HG02852 (cell line): ENCODE measurements around the gene MNX1.

Experiments
- ATAC-seq: cut with Tn5 transposase; IDR thresholded peaks from one replicate; pipeline ENCODE4 v1.9.1; 2021; ENCODE audit warnings: mild to moderate bottlenecking, moderate library complexity; ENCODE audit not compliant: unreplicated experiment

Gene MNX1

DNA sequence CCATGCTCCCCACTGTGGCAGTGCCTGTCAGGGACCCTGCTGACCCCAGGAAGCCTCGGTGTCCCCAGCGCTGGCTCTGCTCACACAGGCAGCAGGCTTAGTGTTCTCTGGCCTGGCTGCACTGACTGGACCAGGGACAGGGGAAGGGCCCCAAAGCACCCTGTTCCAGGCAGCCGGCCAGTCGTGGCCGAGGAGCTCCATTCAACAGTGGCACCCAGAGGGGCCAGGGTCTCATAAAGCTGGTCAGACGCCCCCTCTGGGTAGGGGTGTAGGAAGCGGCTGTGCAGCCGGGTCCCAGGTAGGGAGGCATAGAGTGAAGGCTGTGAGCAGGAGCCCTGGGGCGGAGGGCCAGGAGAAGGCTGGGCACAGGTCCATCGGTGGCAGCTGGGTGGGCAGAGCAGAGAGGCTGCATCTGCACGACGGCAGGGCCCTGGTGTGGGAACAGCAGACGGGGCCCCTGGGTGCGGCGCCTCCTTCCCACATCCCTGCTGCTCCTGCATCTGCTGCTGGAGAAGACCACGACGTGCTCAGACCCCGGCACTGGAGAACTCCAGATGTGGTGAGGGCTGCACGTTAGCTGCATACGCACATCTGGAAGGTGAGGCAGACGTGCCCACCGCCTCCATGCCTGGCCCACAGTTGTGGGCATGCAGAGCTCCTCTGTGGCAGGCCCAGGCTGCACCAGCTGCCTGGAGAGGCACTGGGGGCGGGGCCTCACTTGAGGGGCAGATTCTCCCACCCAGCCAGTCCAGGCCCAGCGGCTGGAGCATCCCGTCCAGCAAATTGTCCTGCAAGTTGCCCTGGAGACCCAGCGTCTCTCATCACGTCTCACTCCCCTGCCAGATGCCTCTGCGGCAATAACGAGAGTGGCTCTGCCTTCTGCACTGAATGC is 25.1 kb downstream of the MNX1 start:
- no peak for ATAC-seq

DNA sequence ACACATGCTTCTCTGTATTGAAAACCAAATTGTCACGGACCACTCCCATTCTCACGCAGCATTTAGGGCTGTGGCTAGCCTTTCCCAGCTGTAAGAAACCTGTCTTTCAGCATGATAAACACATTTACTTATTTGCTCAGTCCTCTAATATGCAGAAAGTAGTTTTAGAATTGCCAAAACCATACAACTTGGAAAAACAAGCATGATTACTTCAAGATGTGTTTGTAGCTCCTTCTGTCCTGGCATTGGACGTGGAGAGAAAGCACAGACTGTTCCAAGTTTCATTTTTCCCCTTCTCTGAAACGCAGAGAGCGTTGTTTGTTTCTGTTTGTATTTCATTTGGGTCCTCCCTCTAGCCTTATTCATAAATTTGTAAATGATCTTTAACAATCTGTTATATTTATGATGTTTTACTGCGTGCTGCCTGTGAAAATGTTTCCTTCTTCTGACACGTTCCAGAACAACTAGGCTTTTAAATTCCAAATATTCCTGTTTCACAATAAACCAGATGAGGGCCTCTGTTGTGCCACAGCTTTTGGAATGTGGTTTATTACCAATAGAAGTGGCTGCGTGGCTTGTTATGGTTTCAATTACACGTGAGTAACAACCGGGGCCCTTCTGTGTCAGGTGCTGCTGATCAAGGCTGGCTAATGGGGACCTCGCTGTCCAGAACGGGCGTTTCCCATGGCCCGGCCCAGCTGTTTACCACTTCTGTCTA is 26.1 kb downstream of the MNX1 start:
- no peak for ATAC-seq

DNA sequence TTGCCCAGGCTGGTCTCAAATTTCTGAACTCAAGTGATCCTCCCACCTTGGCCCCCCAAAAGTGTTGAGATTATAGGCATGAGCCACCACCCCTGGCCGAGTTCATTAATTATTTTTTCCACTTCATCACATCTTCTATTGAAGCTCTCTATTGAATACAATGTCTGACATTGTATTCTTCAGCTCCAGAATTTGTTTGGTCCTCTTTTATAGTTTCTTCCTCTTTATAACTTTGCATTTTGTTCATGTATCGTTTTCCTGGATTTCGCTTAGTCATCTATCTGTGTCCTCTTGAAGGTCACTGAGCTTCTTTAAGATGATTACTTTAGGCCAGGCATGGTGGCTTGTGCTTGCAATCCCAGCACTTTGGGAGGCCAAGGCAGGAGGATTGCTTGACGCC is 30.8 kb downstream of the MNX1 start:
- no peak for ATAC-seq

DNA sequence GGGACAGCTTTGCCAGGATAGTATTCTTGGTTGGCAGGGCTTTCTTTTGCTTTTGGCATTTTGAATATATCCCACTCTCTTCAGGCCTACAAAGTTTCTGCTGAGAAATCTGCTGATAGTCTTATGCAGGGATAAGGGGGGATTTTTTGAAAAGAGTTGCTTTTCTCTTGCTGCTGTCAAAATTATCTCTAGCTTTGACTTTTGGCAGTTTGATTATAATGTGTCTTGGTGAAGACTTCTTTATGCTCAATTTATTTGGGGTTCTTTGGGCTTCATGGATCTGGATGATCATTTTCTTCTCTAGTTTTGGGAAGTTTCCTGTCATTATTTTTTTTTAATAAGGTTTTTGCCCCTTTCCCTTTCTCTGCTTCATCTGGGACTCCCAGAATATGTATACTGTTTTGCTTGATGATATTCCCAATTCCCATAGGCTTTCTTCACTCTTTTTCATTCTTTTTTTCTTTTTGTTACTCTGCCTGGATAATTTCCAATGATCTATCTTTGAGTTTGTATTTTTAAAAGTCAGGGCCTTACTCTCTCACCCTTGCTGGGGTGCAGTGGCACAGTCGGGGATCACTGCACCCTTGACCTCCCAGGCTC is 31.4 kb downstream of the MNX1 start:
- ATAC-seq = no peak

DNA sequence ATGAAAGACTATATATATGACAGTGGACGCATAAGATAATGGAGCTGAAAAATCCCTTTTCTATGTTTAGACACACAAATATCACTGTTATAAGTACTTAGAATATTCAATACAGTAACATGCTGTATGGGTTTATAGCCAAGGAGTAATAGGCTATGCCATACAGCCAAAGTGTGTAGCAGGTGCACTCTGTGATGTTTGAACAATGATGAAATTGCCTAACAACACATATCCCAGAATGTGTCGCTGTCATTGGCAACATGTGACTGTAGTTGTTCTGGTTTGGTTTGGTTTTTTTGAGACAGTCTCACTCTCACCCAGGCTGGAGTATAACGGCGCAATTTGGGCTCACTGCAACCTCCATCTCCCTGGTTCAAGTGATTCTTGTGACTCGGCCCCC is 34.8 kb downstream of the MNX1 start:
- no peak for ATAC-seq

DNA sequence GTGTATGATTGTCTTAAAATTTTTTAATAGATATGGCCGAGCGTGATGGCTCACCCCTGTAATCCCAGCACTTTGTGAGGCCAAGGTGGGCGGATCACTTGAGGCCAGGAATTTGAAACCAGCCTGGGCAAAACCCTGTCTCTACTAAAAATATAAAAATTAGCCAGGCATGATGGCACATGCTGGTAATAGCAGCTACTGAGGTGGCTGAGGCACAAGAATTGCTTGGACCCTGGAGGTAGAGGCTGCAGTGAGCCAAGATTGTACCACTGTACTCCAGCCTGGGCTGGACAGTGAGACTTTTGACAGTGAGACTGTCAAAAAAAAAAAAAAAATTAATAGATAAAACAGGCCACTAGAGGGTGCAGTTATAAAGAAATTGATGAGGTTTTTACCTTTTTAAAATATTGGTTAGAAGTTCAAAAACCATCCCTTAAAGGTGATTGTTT is 40.5 kb downstream of the MNX1 start:
- ATAC-seq = no peak

DNA sequence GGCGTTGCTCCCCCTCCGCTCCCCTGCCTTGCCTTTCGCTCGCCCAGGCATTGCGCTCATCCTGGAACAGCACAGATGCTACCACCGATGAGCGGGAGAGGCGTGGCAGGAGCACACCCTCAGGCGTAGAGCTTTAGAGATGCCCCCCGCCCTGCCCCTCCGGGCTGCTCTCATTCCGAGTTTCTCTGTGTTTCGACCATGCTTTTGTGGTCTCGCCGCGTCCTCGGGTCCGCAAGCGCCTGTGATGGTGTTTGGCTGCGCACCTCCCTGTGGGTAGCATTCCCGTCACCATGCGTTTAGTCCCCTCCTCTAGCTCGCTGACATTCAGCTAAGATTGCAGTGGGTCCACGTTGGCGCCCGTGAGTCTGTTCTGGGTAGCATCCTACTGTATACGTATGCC is 42.3 kb downstream of the MNX1 start:
- ATAC-seq = no peak

DNA sequence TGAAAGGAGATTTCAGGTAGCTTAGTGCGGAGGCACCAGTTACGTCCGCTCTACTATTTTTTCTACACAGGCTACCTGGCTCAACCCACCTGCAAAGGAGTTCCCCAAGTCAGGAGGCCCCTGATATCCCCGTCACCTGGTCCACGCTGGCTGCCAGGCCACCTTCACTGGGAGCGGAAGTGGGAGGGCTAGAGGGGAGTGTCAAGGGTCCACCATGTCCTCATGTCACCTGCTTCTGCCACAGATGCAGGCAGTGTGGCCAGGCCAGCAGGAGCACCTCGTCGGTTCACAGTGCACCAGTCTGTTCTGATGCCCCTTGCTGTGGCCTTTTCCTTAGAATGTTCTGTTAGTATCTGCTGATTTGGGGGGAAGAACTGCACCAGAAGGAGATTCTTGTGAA is 44.1 kb downstream of the MNX1 start:
- ATAC-seq = no peak

DNA sequence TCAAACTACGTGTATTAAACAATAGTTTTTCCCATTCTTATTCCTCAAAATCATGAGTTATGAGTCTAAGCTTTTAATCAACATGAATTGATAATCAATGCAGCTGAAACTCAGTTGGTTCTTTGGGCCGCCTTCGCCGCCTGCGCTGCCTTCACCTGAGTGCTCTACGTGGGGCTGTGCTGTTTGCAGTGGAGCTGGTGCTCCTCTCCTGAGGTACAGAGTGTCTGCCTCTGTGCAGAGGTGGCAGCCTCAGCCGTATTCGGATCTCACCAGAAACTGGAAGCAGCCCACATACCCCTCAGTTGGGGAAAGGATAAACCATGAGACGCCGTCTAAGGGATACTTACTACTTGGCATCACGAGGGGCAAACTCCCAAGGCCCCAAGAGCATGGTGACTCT is 45.5 kb downstream of the MNX1 start:
- ATAC-seq = no peak

DNA sequence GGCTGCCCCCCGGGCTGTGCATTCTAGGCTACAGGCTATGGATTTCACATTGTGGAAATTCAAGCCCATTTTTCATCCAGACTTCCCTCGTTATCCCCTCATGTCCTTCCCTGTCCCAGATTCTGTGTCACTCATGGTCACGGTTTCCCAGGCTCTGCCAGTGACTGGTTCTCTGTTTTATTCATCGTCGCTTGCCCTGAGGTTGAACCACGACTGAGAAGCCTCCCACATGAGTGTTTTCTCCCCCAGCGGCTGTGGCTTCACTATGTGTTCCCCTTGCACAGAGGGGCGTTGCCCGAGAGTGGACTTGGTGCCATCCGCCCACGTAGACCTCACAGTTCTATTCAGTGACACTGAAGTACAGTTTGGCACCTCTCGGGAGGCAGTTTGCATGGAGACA is 47.0 kb downstream of the MNX1 start:
- no peak for ATAC-seq

DNA sequence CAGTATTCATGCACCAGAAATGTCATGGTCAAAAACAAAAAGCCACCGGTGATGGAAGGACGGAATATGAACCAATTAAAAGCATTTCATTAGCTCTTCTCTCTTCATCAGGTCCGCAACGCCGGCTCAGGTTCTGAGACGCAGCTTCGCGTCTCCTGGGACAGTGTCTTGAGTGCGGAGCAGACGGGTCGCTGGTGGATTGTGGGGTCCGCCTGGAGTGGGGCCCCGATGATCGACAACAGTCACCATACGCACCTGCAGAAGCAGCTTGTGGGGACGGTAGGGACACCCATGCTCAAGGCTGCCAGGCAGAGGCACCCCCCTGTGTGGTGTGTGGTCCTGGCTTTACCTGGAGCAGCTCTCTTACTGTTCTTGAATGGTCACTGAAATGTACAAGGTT is 47.6 kb downstream of the MNX1 start:
- no peak for ATAC-seq

DNA sequence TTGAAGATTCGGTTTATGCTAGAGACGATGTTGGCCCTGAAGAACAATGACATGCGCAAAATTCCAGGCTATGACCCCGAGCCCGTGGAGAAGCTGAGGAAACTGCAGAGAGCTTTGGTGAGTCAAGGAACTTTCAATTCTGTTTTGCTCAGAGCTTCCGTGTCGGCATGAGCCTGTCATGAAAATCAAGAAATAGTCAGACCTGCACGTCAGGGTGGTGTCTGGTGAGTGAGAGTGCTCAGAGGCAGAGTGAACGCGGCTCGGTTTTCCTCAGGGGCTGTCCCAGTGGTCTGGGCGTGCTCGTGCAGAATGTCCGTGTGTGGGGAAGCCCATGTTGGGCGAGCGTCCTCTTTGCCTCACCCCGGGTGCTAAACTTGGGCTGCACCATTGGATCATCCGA is 48.3 kb downstream of the MNX1 start:
- ATAC-seq = no peak

DNA sequence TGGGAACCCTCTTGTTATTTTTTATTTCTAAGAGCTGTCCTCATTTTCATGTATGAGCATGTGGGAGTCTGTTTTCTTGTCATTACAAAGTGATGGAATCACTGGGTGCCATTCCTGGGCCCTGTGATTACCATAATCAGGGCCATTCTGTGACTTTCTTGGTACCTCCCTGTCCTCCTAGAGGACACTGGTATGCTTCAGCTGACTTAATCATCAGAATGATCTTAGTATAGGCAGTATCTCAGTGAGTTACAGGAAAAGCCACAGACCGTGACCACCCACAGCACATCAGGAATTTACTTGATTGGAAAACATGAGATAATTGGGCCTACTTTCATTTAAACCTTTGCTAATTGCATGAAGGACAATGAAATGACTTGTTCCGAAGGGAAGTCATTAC is 53.7 kb downstream of the MNX1 start:
- no peak for ATAC-seq

DNA sequence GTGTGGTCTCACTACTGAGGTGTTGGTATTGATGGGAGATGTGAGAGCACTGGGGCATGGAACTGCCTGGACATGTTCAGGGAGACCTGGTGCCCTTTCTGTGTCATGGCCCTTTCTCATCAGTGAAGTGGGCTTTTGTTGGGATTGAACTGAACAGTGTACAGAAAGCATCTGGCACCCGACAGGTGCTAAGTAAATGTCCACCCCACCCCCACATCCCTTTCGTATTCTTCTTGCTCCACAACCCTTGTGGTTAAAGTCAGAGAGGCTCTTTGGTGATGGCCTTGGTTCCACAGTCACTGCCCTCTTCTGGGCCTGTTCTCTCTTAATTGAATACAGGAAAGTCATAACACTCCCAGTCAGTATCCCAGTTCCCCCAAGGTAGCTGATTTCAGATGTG is 55.5 kb downstream of the MNX1 start:
- ATAC-seq = no peak
